Gastroesophageal sphincter (tissue), 3 donors: Measurements from ENCODE around the gene LYRM7.

Source experiments
- POLR2A ChIP-seq, 2 donors: fragments of 450-650 bp; IDR thresholded peaks; one replicate each; pipeline ENCODE4 v1.6.1; 2017; ENCODE audit warnings: antibody characterized with exemption in 2 of 2, mild to moderate bottlenecking in 2 of 2, moderate library complexity in 1 of 2
- POLR2AphosphoS5 ChIP-seq: sonication (generic); formaldehyde crosslinking; IDR thresholded peaks from one replicate; pipeline ENCODE4 v1.6.1; 2017; ENCODE audit warnings: antibody characterized with exemption
- TF ChIP-seq, protein P1 (sequence below), 4 experiments: fragments of 200-600 bp in 2 of 4; fragments of 450-650 bp in 2 of 4; sonication (generic) in 1 of 4; IDR thresholded peaks; one replicate each; pipeline ENCODE4 v1.5.1; 2017 to 2019; ENCODE audit warnings: antibody characterized with exemption in 4 of 4, mild to moderate bottlenecking in 2 of 4, moderate library complexity in 2 of 4

DNA sequence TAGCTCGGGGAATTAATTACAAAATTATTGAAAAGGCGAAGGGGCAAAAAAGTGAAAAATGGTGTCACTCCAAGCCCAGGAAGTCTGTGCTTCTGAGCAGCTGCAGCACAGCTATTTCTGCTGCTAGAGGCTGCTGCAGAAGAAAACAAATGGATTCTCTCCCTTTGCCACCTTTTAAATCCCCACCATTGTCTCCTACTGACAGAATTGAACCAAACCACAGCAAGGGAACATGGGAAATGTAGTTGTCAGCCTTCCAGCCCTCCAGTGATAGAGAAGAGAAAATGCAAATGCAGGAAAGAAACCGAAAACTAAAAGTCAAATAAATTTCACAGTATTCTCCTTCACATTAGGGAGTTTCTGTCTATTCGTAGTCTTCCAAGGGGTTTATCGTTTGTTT lies 59.7 kb downstream of the LYRM7 start:
- TF ChIP-seq, protein P1, sequence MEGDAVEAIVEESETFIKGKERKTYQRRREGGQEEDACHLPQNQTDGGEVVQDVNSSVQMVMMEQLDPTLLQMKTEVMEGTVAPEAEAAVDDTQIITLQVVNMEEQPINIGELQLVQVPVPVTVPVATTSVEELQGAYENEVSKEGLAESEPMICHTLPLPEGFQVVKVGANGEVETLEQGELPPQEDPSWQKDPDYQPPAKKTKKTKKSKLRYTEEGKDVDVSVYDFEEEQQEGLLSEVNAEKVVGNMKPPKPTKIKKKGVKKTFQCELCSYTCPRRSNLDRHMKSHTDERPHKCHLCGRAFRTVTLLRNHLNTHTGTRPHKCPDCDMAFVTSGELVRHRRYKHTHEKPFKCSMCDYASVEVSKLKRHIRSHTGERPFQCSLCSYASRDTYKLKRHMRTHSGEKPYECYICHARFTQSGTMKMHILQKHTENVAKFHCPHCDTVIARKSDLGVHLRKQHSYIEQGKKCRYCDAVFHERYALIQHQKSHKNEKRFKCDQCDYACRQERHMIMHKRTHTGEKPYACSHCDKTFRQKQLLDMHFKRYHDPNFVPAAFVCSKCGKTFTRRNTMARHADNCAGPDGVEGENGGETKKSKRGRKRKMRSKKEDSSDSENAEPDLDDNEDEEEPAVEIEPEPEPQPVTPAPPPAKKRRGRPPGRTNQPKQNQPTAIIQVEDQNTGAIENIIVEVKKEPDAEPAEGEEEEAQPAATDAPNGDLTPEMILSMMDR (IDR thresholded peaks at IDR 0.05), result no peak
- TF ChIP-seq POLR2A (IDR thresholded peaks at IDR 0.05) (no peak), POLR2AphosphoS5 (no peak)
